ENCODE results near the gene EEPD1. TPM values are rescaled to one million over a fixed set of nuclear protein-coding genes. Genes with fewer than 3 reads are reported as not detected.

EEPD1 gene
- total RNA-seq, 1 experiment from 2014 or later: 5.0 TPM

DNA sequence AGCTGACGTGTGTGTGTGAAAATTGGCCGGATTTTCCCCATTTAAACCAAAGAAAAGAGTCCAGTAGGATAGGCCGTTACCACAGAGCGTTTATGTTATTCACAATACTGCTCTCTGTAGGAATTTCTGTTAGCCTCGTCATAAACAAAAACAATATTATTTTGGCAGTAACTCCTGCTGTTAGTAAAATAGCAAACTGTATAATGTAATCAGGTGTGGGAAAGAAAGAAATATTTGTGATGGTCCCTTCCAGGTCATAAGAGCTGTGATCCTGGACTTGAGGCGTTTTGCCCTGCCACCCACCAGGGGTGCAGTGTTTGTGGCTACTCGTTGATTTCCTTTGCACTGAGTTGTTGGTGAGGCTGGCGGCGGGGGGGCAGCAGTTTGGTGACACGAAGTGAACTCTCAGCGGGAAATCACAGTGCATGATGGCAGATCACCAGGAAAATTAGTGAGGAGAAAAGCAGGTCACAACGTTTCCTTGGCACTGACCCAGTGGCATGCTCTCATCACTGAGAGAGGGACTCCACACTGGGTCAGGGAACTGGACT, 2.8 kb downstream of the EEPD1 start:
- 0 out of 2 replicates have a peak, but pooled peaks cover 3% of the 10 kb centered on the region for H3K4me1 ChIP-seq (ENCODE audit: insufficient read depth, low read length)
- no peak overlapping the region for H3K27ac Mint-ChIP-seq
- no peak overlapping the region for H2AFZ ChIP-seq (ENCODE audit: low read length)

More for the DNA sequence above, 2.8 kb downstream of the EEPD1 start:
- H2BK20ac ChIP-seq (ENCODE audit: low read depth, low read length, poor library complexity, severe bottlenecking): no peak overlapping the region
- no peaks in the 10 kb centered on the region for H3K9me3 ChIP-seq (ENCODE audit: control insufficient read depth, low read depth, low read length)
- no peak overlapping the region for H2BK15ac ChIP-seq (ENCODE audit: low read depth, low read length)
- H3K23me2 ChIP-seq (ENCODE audit: insufficient read length, low read depth, low read length, poor library complexity, severe bottlenecking): peaks cover 8% of the 10 kb centered on the region
- Mint-ChIP-seq H3K9me3 (no peaks in the 10 kb centered on the region), H3K36me3 (ENCODE audit: insufficient read depth in 1 of 3, low read depth in 3 of 3) (peaks cover 7 to 14% (median 12%) of the 10 kb centered on the region in 3 experiments; a peak in 4 of 7 replicates), H3K4me1 (peaks cover 38 to 41% of the 10 kb centered on the region in 2 experiments), H3K27me3 (ENCODE audit: low read depth) (peaks cover 21% of the 10 kb centered on the region), H3K4me3 (peak overlapping the region; percentile 1 to 63; a peak in 4 of 5 replicates)
- H4K5ac ChIP-seq (ENCODE audit: insufficient read length, low read depth, low read length): no peak overlapping the region
- H3K4me2 ChIP-seq (ENCODE audit: insufficient read depth, insufficient read length, low read length): no peak overlapping the region
- H3K14ac ChIP-seq (ENCODE audit: insufficient read depth, low read length): no peak overlapping the region
- H3K79me2 ChIP-seq (ENCODE audit: insufficient read depth, low read length): peaks cover 4% of the 10 kb centered on the region; the same call in 1 of the 2 replicates
- H2BK5ac ChIP-seq (ENCODE audit: insufficient read length, low read length): no peak overlapping the region
- H3K18ac ChIP-seq (ENCODE audit: insufficient read length, low read depth, low read length): no peak overlapping the region
- no CpG with 5 or more reads among the region's 12 CpGs for WGBS (ENCODE audit: extremely low coverage, insufficient read length, low lambda C conversion rate)
- no peak overlapping the region for H4K8ac ChIP-seq (replicated peaks; ENCODE audit: insufficient read length, low read depth, low read length)
- no peak overlapping the region for H3K9ac ChIP-seq (ENCODE audit: extremely low read depth, insufficient read length, low read length)
- H2BK12ac ChIP-seq (ENCODE audit: insufficient read length, low read depth, low read length): no peak overlapping the region
- no peak overlapping the region for H2BK120ac ChIP-seq (ENCODE audit: low read depth, low read length, poor library complexity, severe bottlenecking)
- no peak overlapping the region for H2AK5ac ChIP-seq (ENCODE audit: insufficient read length, low read length)
- no peak overlapping the region for H3K4ac ChIP-seq (ENCODE audit: low read depth, low read length)
- H3T11ph ChIP-seq (ENCODE audit: low read length): no peak overlapping the region
- TF ChIP-seq, protein P1, sequence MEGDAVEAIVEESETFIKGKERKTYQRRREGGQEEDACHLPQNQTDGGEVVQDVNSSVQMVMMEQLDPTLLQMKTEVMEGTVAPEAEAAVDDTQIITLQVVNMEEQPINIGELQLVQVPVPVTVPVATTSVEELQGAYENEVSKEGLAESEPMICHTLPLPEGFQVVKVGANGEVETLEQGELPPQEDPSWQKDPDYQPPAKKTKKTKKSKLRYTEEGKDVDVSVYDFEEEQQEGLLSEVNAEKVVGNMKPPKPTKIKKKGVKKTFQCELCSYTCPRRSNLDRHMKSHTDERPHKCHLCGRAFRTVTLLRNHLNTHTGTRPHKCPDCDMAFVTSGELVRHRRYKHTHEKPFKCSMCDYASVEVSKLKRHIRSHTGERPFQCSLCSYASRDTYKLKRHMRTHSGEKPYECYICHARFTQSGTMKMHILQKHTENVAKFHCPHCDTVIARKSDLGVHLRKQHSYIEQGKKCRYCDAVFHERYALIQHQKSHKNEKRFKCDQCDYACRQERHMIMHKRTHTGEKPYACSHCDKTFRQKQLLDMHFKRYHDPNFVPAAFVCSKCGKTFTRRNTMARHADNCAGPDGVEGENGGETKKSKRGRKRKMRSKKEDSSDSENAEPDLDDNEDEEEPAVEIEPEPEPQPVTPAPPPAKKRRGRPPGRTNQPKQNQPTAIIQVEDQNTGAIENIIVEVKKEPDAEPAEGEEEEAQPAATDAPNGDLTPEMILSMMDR (conservative IDR thresholded peaks at IDR 0.05): no peak; the same call in 2 of the 3 replicates
- H4K20me1 ChIP-seq (ENCODE audit: control insufficient read depth, insufficient read depth, insufficient read length): no peaks in the 10 kb centered on the region
- H3K79me1 ChIP-seq (ENCODE audit: insufficient read depth, low read depth, low read length, poor library complexity, severe bottlenecking): no peaks in the 10 kb centered on the region
- no peak overlapping the region for H4K91ac ChIP-seq (ENCODE audit: insufficient read length, low read depth, low read length)
- H3K23ac ChIP-seq (ENCODE audit: insufficient read length, low read depth, low read length): no peak overlapping the region
- H3K56ac ChIP-seq (ENCODE audit: insufficient read length, low read depth, low read length): no peak overlapping the region
- DNase-seq: no peak
- no peak overlapping the region for H3K27ac ChIP-seq (ENCODE audit: insufficient read length, low read depth, low read length)
- no peaks in the 10 kb centered on the region for H3K27me3 ChIP-seq (ENCODE audit: insufficient read depth, low read length)

Measured in H9 (cell line).